NCI-H510A (cell line): ENCODE results near the gene HPS3.

Experiments used
- DNase-seq: peaks from one replicate; lab custom pipeline; 2025; lab: John Stamatoyannopoulos, UW

HPS3 gene

DNA sequence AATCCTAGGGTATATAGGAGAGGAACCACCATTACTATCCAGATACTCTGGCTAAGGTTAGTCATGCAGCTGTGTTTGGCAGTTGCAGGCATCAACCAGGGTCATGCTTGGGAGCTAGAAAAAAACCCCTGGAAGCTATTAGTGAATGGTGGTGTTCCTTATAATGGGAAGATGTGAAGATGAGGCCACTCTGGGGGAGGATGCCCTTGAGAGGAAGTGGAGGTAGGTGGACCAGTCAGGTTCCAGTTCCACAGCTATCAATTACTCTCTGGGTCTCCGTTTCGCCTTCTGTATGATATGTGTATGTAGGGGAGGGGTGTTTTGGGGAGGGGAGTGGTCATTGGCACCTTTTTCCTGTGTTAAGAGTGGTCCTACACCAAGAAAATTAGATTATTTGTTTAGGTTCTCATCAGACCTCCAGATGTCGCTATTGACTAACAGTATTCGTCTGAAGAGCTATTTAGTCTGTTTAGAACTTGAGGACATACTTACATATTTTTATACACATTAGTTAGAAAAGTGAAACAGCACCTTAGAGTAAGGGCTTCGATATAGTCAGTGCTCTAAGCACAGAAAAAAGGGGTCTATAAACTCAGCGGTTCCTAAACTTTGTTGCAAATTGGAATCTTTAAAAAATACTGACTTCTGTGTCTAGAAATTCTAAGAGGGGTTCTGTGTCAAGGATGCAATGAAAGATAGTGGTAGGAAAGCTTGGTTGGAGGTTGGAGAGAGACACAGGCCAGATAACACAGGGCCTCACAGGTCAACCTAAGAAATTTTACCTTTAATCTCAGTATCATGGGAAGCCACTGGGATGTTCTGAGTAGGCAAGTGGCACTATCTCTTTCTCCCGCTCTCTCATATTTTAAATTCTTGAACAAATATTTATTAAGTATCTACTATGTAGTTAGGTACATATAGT is 9.1 kb upstream of the HPS3 start:
- DNase-seq: peak; percentile 14

DNA sequence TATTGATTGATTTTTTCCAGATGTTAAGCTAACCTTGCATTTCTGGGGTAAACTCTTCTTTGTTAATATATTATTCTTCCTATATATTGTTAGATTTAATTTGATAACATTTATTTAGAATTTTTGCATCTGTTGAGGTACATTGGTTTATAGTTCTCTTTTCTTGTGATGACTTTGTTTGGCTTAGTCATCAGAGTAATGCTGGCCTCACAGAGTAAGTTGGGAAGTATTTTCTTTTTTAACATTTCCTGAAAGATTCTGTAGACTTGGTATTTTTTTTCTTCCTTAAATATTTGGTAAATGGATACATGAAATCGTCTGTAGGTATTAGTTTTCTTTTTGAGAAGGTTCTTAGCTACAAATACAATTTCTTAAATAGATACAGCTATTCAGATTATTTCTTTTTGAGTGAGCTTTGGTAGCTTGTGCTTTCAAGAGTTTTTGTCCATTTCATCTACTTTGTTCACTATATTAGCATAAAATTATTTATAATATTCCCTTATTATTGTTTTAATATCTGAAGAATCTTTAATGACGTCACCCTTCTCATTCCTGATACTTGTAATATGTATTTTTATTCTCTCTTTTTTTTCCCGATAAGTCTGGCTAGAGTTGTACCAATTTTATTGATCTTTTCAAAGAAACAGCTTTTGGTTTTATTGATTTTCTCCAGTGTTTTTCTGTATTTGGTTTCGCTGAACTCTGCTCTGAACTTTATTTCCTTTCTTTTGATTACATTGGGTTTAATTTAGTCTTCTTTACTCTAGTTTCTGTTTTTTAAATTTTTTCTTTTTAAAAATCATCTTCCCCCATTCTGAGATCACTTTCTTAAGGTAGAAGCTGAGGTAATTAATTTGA is 6.5 kb upstream of the HPS3 start:
- no peak for DNase-seq

DNA sequence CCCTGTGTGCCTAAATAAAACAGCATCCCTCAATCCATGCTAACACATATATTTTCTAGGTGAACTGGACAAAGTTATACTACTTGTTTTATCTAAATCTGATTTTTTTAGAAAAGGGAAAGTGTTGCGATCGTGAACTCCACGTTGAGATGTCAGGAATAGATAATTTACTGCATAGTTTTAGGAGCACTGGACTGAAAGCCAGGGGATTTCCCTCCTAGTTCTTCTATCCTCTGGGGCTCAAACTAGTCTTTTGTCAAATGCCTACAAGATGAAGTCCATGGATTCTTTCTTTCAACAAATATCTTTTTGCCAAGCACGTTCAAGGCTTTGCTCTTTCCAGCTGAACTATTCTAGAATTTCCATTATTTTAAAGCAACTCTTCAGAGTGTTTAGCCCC is 617 bp upstream of the HPS3 start:
- DNase-seq: no peak

DNA sequence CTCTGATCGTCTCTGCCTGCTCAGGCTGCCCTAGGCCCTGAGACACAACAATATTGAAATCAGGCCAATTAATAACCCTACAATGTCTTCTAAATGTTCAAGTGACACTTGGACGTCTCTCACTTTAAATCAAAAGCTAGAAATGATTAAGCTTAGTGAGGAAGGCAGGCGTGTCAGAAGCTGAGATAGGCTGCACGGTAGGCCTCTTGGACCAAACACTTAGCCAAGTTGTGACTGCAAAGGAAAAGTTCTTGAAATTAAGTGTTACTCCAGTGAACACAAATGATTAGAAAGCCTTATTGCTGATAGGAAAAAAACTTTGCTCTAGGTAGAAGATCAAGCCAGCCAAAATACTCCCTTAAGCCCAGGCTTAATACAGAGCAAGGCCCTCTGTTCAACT is 2.2 kb downstream of the HPS3 start:
- DNase-seq: no peak

DNA sequence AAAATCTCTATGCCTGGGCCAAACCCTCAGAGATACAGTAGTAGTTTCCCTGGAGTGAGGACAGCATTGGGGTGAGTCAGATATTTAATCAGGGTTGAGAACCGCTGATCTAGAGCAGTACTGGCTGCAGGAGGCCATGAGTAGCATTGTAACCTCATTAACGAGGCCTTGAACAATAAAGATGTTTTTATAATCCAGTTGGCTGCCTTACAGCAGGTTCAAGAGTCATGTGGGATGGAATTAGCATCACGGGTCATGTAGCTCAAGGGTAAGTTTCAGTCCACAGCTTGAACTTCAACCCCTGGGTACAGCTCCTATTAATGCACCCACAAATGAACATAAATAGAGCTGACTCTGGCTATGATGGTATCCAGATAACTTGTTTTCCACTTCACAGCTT is 5.1 kb downstream of the HPS3 start:
- DNase-seq: peak; percentile 7

DNA sequence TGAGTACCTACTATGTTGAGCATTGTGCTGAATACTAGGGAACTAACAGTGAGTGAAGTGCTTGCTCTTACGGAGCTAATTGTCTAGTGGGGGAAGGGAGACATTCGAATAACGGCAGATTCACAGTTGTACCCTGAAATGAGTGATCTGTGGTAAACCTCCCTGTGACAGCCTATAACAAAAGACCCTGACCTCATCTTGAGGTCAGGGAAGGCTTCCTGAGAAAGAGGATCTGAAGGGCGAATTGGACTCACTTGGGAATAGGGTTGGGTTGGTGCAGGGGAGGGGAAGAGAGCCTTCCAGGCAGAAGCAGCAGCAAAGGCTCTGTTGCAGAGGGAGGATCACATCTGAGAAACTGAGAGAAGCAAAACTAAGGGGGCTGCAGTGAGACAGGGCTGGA is 13.2 kb downstream of the HPS3 start:
- no peak for DNase-seq

DNA sequence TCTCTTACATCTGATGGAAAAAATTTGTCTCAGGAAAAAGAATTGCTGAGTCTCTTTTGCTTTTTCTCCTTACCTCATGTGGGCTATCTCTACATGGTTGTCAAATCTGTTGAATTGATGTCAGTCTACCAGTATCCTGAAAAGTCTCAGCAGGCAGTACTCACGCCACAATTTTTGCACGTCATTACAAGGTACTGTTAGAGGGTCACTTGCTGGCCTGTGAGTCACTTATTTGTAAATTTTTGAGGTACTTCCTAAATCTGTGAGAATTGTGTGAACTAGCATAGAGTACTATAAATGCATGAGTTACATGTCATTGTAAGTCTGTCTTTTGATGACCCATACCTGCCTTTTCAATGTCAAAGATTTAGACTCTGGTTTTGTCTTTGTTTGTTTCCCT is 15.9 kb downstream of the HPS3 start:
- DNase-seq: no peak

DNA sequence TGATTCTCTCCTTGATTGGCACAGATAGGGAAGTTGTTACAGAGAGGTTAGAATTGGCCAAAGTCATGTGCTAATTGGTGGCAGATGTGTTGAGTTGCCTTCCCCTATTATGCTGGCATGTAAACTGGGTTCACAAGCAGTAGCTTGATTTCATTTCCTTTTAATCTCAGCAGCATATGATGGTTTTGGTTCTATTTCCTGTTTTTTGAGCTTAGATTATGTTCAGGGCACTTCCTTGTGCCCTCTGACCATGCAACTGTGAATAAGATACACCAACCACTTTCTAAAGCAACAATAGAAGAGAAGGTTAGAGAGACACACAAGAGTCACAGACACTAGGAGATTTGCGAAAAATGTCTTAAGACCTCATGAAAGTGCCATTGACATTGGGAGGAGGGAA is 16.5 kb downstream of the HPS3 start:
- DNase-seq: no peak

DNA sequence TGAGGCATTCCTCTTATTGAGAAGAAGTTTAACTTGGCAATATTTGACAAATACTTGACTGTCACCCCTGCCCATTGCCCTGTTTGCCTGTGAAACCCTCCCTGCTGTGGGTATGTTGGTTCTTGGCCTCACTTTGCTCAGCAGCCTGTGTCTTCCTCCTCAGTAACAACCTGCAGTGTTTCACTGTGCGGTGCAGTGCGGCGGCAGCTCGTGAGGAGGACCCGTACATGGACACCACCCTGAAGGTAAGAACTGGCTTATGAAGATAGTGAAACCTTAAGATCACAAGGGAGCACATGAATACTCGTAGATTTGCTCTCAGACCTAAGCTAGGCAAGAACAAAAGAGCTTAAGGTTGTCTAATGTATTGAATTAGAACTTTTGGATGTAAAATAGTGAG is 21.0 kb downstream of the HPS3 start:
- no peak for DNase-seq

DNA sequence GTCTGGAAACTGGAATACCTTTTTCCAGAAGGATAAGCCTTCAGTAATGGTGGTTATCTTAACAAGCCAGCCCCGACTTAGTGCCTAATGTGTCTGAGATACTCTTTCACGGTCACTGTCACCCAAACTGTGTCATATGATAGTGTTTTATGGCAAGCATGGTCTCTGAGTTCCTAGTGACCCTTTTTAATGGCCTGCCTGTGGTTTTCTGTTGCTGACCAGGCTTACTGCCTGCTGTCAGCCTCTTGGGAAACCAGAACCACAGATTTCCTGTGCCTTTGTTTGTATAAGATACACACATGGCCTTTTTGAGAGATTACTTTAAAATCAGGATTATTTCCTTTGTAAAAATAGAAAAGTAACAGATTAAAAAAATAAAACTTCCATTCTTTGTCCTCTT is 22.4 kb downstream of the HPS3 start:
- no peak for DNase-seq

DNA sequence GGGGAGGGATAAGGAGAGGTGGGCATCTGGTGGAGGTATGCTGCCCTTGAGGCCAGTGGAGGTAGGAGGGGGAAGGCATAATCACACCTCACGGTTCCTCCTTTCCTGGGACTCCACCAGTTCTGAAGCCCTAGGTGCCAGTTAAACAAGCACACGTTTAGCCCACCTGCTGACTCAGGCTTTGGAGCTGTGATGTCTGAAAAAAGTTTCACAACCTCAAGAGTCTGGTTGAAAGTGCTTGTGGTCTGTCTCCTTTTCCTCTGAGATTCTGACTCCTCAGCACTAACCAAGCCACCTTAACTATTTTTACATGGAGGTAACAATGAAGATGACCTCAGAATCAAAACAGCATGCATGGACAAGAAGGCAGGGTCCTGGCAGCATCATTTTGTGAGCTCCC is 23.0 kb downstream of the HPS3 start:
- no peak for DNase-seq

DNA sequence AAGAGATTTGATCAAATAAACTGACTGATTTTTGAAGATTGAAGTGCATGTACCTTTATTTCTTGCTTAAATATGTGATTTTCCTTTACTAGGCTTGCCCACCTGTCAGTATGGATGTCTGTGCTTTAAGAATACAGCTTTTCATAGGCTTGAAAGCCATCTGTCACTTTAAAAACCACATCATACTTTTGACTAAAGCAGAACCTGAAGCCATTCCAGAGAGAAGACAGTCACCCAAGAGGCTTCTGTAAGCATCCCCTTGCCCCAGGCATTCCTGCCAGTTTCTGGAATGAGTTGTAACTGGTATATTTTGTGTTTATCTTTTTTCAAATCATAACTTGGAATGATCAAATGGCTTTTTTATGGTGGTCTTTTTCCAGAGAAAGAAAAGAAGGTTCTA is 24.0 kb downstream of the HPS3 start:
- DNase-seq: no peak

DNA sequence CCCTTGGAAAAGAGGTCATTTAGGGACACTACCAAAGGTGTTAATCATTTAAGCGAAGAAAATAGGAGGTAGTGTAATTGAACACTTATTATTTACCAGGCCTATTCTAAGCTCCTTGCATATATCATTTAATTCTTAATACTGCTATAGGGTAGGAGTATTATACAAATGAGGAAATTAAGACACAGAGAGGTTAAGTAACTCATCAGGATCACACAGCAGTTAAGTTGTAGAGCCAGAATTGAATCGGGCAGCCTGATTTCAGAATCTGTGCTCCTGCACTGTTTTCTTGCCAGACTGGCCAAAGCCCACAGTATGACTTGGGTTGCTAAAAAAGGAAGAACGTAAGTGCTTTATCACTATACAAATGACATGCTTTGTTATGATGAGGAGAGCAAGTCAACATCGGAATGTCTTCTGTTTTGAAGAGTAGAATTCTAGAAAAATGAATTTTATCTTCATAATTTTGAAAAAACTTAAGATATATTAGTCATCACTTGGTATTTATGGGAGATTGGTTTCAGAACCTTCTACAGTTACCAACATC is 31.4 kb downstream of the HPS3 start:
- DNase-seq: no peak

DNA sequence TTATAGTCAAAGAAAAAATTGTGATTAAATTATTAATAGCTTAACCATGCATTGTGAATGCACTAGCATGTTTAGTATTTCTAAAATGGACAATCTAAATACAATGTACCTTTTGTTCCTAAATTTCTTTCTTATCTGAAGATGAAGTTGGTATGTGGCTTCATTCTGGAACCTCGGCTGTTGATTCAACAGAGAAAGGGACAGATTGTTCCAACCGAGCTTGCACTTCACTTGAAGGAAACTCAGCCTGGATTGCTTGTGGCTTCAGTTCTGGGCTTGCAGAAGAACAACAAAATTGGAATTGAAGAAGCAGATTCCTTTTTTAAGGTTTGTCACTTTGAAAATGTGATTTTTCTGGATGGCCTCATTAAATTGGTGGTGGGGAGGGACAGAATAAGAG is 32.6 kb downstream of the HPS3 start:
- no peak for DNase-seq

DNA sequence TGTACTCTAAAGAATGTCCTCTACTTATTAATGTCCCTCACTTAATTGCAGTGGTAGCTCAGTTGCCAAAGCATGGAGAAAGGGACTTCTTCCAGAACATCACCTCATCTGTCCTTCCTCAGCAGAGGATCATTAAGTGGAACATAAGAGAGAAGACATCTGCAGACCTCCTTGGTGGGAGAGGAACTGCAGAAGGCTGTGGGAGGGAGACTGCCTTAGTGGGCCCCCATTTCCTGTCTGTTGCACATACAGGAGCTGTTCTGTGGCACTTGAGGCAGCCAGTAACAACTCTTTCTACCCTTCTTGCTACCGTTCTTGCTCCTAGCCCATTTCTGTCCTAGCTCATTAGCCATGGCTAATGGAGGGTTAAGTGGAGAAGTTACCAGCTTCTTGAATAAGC is 33.6 kb downstream of the HPS3 start:
- no peak for DNase-seq

DNA sequence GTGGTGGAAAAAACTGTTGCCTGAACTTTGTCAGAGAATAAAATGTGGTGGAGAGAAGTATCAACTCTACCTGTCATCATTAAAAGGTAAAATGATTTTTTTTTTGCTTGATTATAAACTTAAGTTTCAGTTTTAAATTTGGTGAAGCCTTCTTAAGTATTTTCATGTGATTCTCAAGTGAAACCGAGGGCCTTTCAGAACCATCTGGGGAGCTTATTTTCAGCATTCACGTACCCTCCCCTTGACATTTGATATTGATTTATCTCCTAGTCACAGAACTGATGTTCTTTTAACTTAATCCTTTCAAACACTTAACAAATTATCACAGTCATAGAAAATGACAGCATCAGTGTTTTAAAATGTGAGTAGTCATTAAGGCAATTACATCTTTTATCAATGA is 38.5 kb downstream of the HPS3 start:
- no peak for DNase-seq

DNA sequence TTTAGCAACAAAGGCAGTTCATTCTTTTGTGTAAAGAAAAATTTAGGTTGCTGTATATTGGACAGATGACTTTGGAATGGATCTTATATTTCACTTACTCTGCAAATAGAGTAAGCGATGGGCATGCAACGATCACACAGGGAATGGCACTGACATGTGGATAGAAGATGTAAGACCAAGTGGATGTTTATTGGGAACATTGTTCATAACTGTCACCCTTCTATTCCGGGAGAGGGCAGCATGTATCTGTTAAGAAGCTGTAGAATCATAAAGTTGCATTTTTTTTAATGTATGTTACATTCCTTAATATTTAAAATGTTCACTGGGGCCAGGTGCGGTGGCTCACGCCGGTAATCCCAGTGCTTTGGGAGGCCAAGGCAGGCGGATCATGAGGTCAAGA is 41.2 kb downstream of the HPS3 start:
- DNase-seq: no peak

DNA sequence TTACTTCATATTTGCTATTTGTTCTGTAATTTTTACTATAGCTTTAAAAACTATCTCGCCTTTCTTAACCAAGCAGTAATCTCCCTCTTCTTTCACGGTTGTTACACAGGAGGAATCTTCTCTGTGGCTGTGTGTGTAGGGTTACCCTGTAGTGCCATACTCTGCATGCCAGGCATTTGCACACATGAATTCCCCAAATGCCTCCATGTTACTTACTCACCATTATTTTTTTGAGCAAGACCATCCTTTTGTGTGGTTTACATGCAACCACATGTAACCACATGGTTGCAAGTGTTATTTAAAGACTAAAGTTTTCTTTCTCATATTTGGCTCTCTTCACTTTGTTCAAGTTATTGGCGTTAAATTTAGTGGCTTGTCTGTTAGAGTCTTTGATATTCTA is 45.5 kb downstream of the HPS3 start:
- no peak for DNase-seq

DNA sequence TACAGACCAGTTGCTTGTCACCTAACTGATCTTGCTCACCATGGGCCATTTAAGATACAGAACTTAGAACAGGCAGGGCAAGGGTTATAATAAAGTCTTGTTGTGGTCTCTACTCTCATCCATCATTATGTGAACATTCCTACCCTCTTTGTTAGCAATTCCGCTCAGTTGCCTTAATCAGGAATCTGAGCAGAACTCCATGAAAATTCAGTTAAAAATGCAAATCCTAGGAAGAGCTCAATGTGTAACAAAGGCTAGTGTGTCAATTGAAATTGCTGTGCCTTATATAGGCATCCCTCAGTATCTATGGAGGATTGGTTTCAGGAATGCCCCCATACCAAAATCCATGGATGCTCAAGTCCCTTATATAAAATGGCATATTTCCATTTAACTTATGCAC is 47.7 kb downstream of the HPS3 start:
- DNase-seq: no peak

DNA sequence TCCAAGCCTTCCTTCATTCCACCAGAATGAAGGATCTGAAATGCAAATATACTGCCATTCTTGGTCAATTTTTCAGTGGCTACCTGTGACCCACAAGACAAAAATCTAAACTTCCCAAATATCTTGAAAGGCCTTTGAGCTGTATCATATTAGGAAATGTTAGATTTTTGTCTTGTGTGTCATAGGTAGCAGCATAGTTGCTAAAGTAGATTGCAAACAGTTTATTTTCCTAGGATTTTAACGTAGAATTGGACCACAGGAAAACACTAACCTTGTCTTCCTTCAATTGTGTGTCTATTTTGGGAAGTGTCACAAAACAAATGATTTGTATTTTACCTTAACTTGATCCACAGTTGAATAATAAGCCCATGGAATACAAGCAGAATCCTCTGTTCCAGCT is 49.8 kb downstream of the HPS3 start:
- no peak for DNase-seq

DNA sequence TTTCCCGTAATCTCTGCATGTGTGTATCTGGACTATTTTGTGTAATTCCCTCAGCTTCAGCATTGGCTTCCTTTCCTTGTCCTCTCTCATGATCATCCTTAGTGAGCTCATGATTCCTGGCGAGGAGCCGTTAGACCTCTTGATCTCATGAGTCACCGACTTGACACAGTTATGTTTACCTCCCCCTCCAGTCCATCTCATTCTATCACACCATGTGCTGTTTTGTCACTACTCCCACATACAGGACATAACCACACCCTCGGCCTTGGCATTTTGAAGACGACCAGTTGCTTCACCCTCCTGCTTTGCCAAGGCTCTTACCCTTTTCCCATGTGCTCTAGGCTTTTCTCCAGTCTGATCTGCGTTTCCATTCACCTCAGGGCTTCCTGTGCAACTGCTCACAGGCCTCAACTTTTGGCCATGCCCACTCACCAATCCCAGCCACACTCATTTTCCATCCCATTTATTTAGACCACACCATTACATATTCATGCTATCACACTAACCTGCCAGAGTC is 50.7 kb downstream of the HPS3 start:
- DNase-seq: no peak

DNA sequence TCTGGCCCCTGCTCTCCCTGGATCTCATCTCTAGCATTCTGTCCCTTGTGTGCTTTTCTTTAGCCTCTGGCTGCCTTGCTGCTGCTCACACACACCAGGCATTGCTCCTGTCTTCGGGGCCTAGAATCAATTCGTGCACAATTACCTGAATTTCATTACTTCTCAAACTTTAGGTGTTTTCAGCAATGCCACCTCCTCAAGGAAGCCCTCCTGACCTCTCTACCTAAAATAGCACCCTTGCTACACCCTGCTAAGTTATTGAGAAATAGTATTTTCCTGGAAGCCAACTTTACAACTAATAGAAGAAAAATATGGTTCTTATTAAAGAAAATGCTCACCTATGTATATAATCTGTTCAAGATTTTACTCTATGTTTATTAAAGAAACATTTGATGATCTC is 51.7 kb downstream of the HPS3 start:
- DNase-seq: no peak

DNA sequence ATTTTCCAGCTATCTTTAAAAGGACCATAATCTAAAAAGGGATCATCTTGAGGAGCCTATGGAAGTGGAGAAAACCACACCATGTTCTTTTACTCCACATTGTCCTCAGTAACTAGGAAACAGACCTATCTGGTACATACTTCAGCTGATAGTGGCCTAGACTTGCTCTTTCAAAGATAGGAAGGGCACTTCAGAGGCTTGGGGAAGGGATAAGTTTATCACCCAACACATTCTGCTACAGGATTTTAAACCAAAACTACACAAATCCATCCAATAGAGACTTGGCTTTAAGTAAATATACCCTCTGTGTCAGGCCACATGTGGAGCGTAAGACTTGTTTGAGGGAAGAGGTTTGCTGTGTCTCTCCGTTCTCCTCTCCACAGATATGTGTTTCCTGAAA is 56.8 kb downstream of the HPS3 start:
- DNase-seq: no peak
